ENCODE results near the gene SLC8A1. TPM values are rescaled to one million over a fixed set of nuclear protein-coding genes. Genes with fewer than 3 reads are reported as not detected.

SLC8A1 gene
- total and polyA plus RNA-seq, 10 of the 15 experiments (the other 5 are each of a cell fraction or from before 2014, with no cell fraction given): under 0.01 to 1.2 (median 0.01) TPM; not detected in 3

DNA sequence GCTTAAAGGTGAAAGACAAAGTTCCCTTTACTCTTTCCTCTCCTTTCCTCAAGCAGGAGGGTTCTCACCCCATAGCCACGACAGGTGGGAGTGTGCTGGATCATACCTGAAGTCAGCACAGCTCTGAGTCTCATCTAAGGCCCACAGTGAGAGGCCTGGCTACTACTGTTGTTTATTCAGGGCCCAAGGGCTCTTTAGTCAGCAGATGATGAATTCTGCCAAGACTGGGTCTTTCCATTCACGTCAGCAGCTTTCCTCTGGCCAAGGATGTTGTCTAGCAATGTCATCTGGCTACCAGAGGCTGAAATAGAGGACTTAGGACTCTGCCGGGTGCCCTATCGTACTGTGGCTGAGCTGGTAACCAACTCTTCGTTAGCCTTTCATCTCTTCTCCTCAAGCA, 364.5 kb downstream of the SLC8A1 start:
- Histone ChIP-seq H3K4me1 (ENCODE audit: control insufficient read depth, insufficient read depth, low read length) (no peaks in the 10 kb centered on the region), H3K9me3 (replicated peaks; ENCODE audit: control insufficient read depth, insufficient read depth, low read length) (no peaks in the 10 kb centered on the region), H4K20me1 (ENCODE audit: control insufficient read depth, insufficient read depth) (no peaks in the 10 kb centered on the region), H3K9ac (ENCODE audit: control insufficient read depth, insufficient read depth, low read length) (no peak overlapping the region), H3K27me3 (replicated peaks in 1 of 2; ENCODE audit: control insufficient read depth in 2 of 2, insufficient read depth in 2 of 2, low read length in 1 of 2) (no peaks in the 10 kb centered on the region), H3K79me2 (ENCODE audit: control insufficient read depth, insufficient read depth, low read length) (no peaks in the 10 kb centered on the region), H3K4me3 (no peak overlapping the region), H3K4me2 (ENCODE audit: control insufficient read depth, insufficient read depth) (no peak overlapping the region), H2AFZ (ENCODE audit: control insufficient read depth, low read depth, low read length) (no peak overlapping the region), H3K36me3 (ENCODE audit: control insufficient read depth in 2 of 2, insufficient read depth in 2 of 2, low read length in 1 of 2) (no peaks in the 10 kb centered on the region), H3K27ac (ENCODE audit: control insufficient read depth, insufficient read depth) (no peak overlapping the region)
- TF ChIP-seq BMI1 (IDR thresholded peaks at IDR 0.05; ENCODE audit: borderline replicate concordance) (no peak), HDGF (IDR thresholded peaks at IDR 0.05) (no peak), PML (IDR thresholded peaks at IDR 0.05; ENCODE audit: low read length) (no peak), POU2F2 (IDR thresholded peaks at IDR 0.05; ENCODE audit: borderline replicate concordance, low read depth, low read length) (no peak), SUZ12 (IDR thresholded peaks at IDR 0.05; ENCODE audit: unreplicated experiment) (no peak), PAX5 (IDR thresholded peaks at IDR 0.05; ENCODE audit: borderline replicate concordance, low read depth, low read length) (no peak), CHD1 (IDR thresholded peaks at IDR 0.05; ENCODE audit: low read depth, low read length) (no peak), MTA2 (IDR thresholded peaks at IDR 0.05; ENCODE audit: low read depth) (no peak), JUND (IDR thresholded peaks at IDR 0.05; ENCODE audit: low read depth, low read length) (no peak), BRCA1 (IDR thresholded peaks at IDR 0.05; ENCODE audit: low read depth, low read length) (no peak), POLR2AphosphoS5 (IDR thresholded peaks at IDR 0.05; ENCODE audit: low read length) (no peak), TARDBP (IDR thresholded peaks at IDR 0.05; ENCODE audit: borderline replicate concordance) (no peak), TCF7 (IDR thresholded peaks at IDR 0.05; ENCODE audit: borderline replicate concordance) (no peak), SMAD1 (IDR thresholded peaks at IDR 0.05; ENCODE audit: low read depth, partially characterized antibody) (no peak), ZNF622 (IDR thresholded peaks at IDR 0.05) (no peak), NRF1 (conservative IDR thresholded peaks at IDR 0.05; ENCODE audit: low read depth, low read length) (no peak), MTA3 (IDR thresholded peaks at IDR 0.05; ENCODE audit: borderline replicate concordance, low read length) (no peak)
- TF ChIP-seq, protein P1, sequence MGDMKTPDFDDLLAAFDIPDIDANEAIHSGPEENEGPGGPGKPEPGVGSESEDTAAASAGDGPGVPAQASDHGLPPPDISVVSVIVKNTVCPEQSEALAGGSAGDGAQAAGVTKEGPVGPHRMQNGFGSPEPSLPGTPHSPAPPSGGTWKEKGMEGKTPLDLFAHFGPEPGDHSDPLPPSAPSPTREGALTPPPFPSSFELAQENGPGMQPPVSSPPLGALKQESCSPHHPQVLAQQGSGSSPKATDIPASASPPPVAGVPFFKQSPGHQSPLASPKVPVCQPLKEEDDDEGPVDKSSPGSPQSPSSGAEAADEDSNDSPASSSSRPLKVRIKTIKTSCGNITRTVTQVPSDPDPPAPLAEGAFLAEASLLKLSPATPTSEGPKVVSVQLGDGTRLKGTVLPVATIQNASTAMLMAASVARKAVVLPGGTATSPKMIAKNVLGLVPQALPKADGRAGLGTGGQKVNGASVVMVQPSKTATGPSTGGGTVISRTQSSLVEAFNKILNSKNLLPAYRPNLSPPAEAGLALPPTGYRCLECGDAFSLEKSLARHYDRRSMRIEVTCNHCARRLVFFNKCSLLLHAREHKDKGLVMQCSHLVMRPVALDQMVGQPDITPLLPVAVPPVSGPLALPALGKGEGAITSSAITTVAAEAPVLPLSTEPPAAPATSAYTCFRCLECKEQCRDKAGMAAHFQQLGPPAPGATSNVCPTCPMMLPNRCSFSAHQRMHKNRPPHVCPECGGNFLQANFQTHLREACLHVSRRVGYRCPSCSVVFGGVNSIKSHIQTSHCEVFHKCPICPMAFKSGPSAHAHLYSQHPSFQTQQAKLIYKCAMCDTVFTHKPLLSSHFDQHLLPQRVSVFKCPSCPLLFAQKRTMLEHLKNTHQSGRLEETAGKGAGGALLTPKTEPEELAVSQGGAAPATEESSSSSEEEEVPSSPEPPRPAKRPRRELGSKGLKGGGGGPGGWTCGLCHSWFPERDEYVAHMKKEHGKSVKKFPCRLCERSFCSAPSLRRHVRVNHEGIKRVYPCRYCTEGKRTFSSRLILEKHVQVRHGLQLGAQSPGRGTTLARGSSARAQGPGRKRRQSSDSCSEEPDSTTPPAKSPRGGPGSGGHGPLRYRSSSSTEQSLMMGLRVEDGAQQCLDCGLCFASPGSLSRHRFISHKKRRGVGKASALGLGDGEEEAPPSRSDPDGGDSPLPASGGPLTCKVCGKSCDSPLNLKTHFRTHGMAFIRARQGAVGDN (IDR thresholded peaks at IDR 0.05): no peak
- TF ChIP-seq, protein P2, sequence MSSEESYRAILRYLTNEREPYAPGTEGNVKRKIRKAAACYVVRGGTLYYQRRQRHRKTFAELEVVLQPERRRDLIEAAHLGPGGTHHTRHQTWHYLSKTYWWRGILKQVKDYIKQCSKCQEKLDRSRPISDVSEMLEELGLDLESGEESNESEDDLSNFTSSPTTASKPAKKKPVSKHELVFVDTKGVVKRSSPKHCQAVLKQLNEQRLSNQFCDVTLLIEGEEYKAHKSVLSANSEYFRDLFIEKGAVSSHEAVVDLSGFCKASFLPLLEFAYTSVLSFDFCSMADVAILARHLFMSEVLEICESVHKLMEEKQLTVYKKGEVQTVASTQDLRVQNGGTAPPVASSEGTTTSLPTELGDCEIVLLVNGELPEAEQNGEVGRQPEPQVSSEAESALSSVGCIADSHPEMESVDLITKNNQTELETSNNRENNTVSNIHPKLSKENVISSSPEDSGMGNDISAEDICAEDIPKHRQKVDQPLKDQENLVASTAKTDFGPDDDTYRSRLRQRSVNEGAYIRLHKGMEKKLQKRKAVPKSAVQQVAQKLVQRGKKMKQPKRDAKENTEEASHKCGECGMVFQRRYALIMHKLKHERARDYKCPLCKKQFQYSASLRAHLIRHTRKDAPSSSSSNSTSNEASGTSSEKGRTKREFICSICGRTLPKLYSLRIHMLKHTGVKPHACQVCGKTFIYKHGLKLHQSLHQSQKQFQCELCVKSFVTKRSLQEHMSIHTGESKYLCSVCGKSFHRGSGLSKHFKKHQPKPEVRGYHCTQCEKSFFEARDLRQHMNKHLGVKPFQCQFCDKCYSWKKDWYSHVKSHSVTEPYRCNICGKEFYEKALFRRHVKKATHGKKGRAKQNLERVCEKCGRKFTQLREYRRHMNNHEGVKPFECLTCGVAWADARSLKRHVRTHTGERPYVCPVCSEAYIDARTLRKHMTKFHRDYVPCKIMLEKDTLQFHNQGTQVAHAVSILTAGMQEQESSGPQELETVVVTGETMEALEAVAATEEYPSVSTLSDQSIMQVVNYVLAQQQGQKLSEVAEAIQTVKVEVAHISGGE (CRISPR knock-in tag; IDR thresholded peaks at IDR 0.05): no peak
- TF ChIP-seq, protein P3, sequence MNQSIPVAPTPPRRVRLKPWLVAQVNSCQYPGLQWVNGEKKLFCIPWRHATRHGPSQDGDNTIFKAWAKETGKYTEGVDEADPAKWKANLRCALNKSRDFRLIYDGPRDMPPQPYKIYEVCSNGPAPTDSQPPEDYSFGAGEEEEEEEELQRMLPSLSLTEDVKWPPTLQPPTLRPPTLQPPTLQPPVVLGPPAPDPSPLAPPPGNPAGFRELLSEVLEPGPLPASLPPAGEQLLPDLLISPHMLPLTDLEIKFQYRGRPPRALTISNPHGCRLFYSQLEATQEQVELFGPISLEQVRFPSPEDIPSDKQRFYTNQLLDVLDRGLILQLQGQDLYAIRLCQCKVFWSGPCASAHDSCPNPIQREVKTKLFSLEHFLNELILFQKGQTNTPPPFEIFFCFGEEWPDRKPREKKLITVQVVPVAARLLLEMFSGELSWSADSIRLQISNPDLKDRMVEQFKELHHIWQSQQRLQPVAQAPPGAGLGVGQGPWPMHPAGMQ (IDR thresholded peaks at IDR 0.05; ENCODE audit: borderline replicate concordance): no peak
- in situ Hi-C loops (cut with MboI) (no loop called here), intact Hi-C loops (cut with micrococcal nuclease; ENCODE audit: unreplicated experiment) (no loop called here)
- no peak for ATAC-seq
- SMC1A ChIA-PET (ENCODE audit: uncharacterized antibody, unreplicated experiment): no interaction called here
- 24% methylated on average over 5 of the region's 5 CpGs for WGBS (ENCODE audit: insufficient coverage, insufficient replicate concordance, low lambda C conversion rate, missing lambda C conversion rate)
- no peak for FAIRE-seq
- RAD21 ChIA-PET (ENCODE audit: unreplicated experiment): no interaction called here
- CTCF ChIA-PET: no interaction called here
- DNase-seq (ENCODE audit: low read depth, low spot score): no peak
- POLR2A ChIA-PET: no interaction called here
- no TSS peak for BruUV-seq (replicated peaks)

Data from GM12878 (cell line).